B cell (primary cell): Measurements from ENCODE around the gene ZNF79. TPM values are rescaled to one million over a fixed set of nuclear protein-coding genes. Genes with fewer than 3 reads are reported as not detected.

Source experiments
- ATAC-seq: fragments of 200-7000 bp; cut with Tn5 transposase; one replicate; pipeline ENCODE4 v1.10.0; 2021; ENCODE audit warnings: low read depth, mild to moderate bottlenecking, moderate number of reproducible peaks, moderate library complexity
- CTCF ChIA-PET: fragments of 350-600 bp; sonication (Branson Sonifier 250); formaldehyde crosslinking; loops from one replicate; lab custom pipeline; 2021; ENCODE audit warnings: antibody characterized with exemption, inconsistent platforms; lab: Charles Lee
- POLR2A ChIA-PET: fragments of 350-600 bp; sonication (Branson Sonifier 250); formaldehyde crosslinking; loops from one replicate; lab custom pipeline; 2021; ENCODE audit warnings: antibody characterized with exemption; lab: Charles Lee
- DNase-seq: peaks from one replicate; pipeline ENCODE4 v3.0.0; 2013
- H2AFZ ChIP-seq: 2 replicates; pipeline ENCODE4 v1.6.1; 2012; ENCODE audit warnings: mild to moderate bottlenecking, low read depth, low read length; ENCODE audit not compliant: insufficient read depth, poor library complexity, severe bottlenecking
- H3K27ac ChIP-seq, 2 donors: 1 replicate in 1 of 2; 2 replicates in 1 of 2; pipeline ENCODE4 v1.5.1; 2012 to 2013; ENCODE audit warnings: low read length in 2 of 2, mild to moderate bottlenecking in 2 of 2, moderate library complexity in 1 of 2
- H3K27me3 ChIP-seq, 4 experiments: fragments of 200-600 bp in 1 of 4; sonication (generic) in 1 of 4; replicated peaks in 1 of 4; 1 replicate in 2 of 4; 2 replicates in 2 of 4; pipeline versions ENCODE4 v1.6.1 to v1.7.0; 2013 to 2016; ENCODE audit warnings: low read length in 3 of 4, mild to moderate bottlenecking in 2 of 4, mixed read lengths in 1 of 4, moderate library complexity in 1 of 4; ENCODE audit not compliant: insufficient read depth in 4 of 4, control insufficient read depth in 3 of 4; ENCODE audit errors: control extremely low read depth in 1 of 4
- H3K36me3 ChIP-seq, 2 experiments: replicated peaks in 1 of 2; 1 replicate in 1 of 2; 2 replicates in 1 of 2; pipeline versions ENCODE4 v1.6.1 to v1.7.1; 2013; ENCODE audit warnings: low read length in 1 of 2; ENCODE audit not compliant: insufficient read depth in 2 of 2, control insufficient read depth in 1 of 2; ENCODE audit errors: control extremely low read depth in 1 of 2, extremely low read depth in 1 of 2
- H3K4me1 ChIP-seq, 2 donors: fragments of 200-600 bp in 1 of 2; sonication (generic) in 1 of 2; 1 replicate in 1 of 2; 2 replicates in 1 of 2; pipeline versions ENCODE4 v1.5.1 to v1.6.1; 2013 to 2017; ENCODE audit warnings: low read length in 2 of 2; ENCODE audit not compliant: control insufficient read depth in 2 of 2, insufficient read depth in 2 of 2
- H3K4me2 ChIP-seq: replicated peaks from 2 replicates; pipeline ENCODE3; 2012; ENCODE audit warnings: mild to moderate bottlenecking, low read depth, low read length; ENCODE audit not compliant: poor library complexity, severe bottlenecking
- H3K4me3 ChIP-seq, 5 experiments: fragments of 200-600 bp in 1 of 5; sonication (generic) in 1 of 5; 1 replicate in 3 of 5; 2 replicates in 2 of 5; pipeline versions ENCODE4 v1.5.1 to v1.7.0; 2011 to 2016; ENCODE audit warnings: low read length in 4 of 5, mild to moderate bottlenecking in 4 of 5, low read depth in 2 of 5, control low read depth in 1 of 5, moderate library complexity in 1 of 5; ENCODE audit not compliant: insufficient read depth in 1 of 5; ENCODE audit errors: control extremely low read depth in 1 of 5, extremely low read depth in 1 of 5
- H3K79me2 ChIP-seq: fragments of 200-600 bp; sonication (generic); one replicate; pipeline ENCODE4 v1.6.0; 2016; ENCODE audit warnings: low read length; ENCODE audit not compliant: control insufficient read depth, insufficient read depth
- H3K9ac ChIP-seq: fragments of 200-600 bp; sonication (generic); 2 replicates; pipeline ENCODE4 v1.6.1; 2017; ENCODE audit warnings: mild to moderate bottlenecking, low read length, moderate library complexity
- H3K9me3 ChIP-seq, 3 donors: one replicate each; pipeline versions ENCODE4 v1.6.1 to v1.7.1; 2013; ENCODE audit warnings: low read length in 2 of 3; ENCODE audit not compliant: control insufficient read depth in 2 of 3, insufficient read depth in 1 of 3; ENCODE audit errors: control extremely low read depth in 1 of 3
- H4K20me1 ChIP-seq: 2 replicates; pipeline ENCODE4 v1.6.0; 2012; ENCODE audit warnings: mild to moderate bottlenecking, low read length; ENCODE audit not compliant: insufficient read depth, control insufficient read depth, poor library complexity, severe bottlenecking
- H3K27ac Mint-ChIP-seq: one replicate; pipeline ENCODE4 v1.8.0; 2021; ENCODE audit warnings: mixed read lengths
- H3K27me3 Mint-ChIP-seq: one replicate; pipeline ENCODE4 v1.8.0; 2021; ENCODE audit warnings: mixed read lengths
- H3K4me1 Mint-ChIP-seq: one replicate; pipeline ENCODE4 v1.8.0; 2021; ENCODE audit warnings: mixed read lengths
- H3K4me3 Mint-ChIP-seq: one replicate; pipeline ENCODE4 v1.8.0; 2021; ENCODE audit warnings: mixed read lengths
- H3K9me3 Mint-ChIP-seq: one replicate; pipeline ENCODE4 v1.8.0; 2022; ENCODE audit warnings: mixed read lengths; ENCODE audit not compliant: insufficient read depth
- CTCF ChIP-seq: fragments of 200-600 bp; IDR thresholded peaks from one replicate; pipeline ENCODE4 v1.8.0; 2022; ENCODE audit warnings: antibody characterized with exemption, mild to moderate bottlenecking
- EZH2 ChIP-seq: IDR thresholded peaks from 2 replicates; pipeline ENCODE4 v1.6.1; 2012; ENCODE audit warnings: borderline replicate concordance, low read depth, mild to moderate bottlenecking, moderate library complexity, low read length; ENCODE audit not compliant: insufficient read depth, poor library complexity, severe bottlenecking
- whole genome bisulfite sequencing: methylation state at CpG from one replicate; pipeline ENCODE4 v1.1.5; 2013; ENCODE audit warnings: missing lambda C conversion rate; ENCODE audit not compliant: insufficient coverage; 5-methylcytosine and 5-hydroxymethylcytosine counted together
- intact Hi-C: fragments of 100-400 bp; cut with micrococcal nuclease; formaldehyde crosslinking; loops from one replicate; pipeline ENCODE4 v1.10.0; 2022
- polyA plus RNA-seq: library from polyadenylated mRNA; depleted of rRNA; stranded (reverse); fragments of >200 nt; gene quantifications from 2 replicates; pipeline ENCODE4 v1.2.3, GENCODE V29; 2012
- total RNA-seq, 2 donors: library from RNA; stranded (reverse); fragments of 120-200 nt in 1 of 2; gene quantifications; 1 replicate in 1 of 2; 2 replicates in 1 of 2; pipeline versions ENCODE4 v1.2.3 to v1.2.4, GENCODE V29; 2013 to 2022

Gene ZNF79
- total and polyA plus RNA-seq, 2 donors (not counting 1 experiment from before 2014, with no cell fraction given): 4.8 to 16.1 TPM

DNA sequence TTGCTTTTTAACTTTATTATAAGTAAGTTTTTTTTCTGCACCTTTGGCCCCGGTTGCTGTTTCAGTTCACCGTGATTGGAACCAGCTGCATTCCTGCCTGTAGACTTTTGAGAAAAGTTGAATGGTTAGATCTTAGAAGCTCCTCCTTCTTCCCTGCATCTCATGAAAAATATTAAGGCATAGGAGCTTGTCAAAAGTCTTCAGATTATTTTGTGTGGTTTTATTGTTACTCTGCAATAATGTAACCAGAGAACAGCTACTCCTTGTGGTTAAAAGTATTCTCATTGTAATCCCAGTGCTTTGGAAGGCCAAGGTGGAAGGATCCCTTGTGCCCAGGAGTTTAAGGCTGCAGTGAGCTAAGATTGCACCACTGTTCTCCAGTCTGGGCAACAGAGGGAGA lies 30.5 kb upstream of the ZNF79 start:
- intact Hi-C loops: no loop called here
- H3K27ac Mint-ChIP-seq: no peak overlapping the region
- CTCF ChIA-PET: no interaction called here

More for the DNA sequence above, 30.5 kb upstream of the ZNF79 start:
- POLR2A ChIA-PET: no interaction called here
- no peaks in the 10 kb centered on the region for H3K27me3 Mint-ChIP-seq
- Histone ChIP-seq H3K27me3 (peaks cover 0 to 15% (median 4%) of the 10 kb centered on the region in 4 experiments), H3K4me3 (no peak overlapping the region), H3K4me2 (no peak overlapping the region), H4K20me1 (no peaks in the 10 kb centered on the region), H3K4me1 (peaks cover 4 to 17% of the 10 kb centered on the region in 2 donors), H3K36me3 (no peaks in the 10 kb centered on the region), H3K79me2 (peaks cover 5% of the 10 kb centered on the region), H3K27ac (no peak overlapping the region), H3K9me3 (no peaks in the 10 kb centered on the region), H3K9ac (no peak overlapping the region), H2AFZ (no peak overlapping the region)
- WGBS: no CpG with 5 or more reads among the region's 2 CpGs
- TF ChIP-seq CTCF (no peak), EZH2 (no peak)
- DNase-seq: no peak
- no peak for ATAC-seq
- no peak overlapping the region for H3K4me3 Mint-ChIP-seq
- H3K9me3 Mint-ChIP-seq: no peaks in the 10 kb centered on the region
- peaks cover 14% of the 10 kb centered on the region for H3K4me1 Mint-ChIP-seq
